GM18511 (cell line): ENCODE measurements around the gene KHDC1.
"Not testable (repeated sequence)": the region's sequence is repeated elsewhere in the genome, so short reads cannot be mapped to it uniquely, and the experiment has no call there.

Experiments
- ATAC-seq: cut with Tn5 transposase; IDR thresholded peaks from one replicate; pipeline ENCODE4 v1.9.1; 2021; ENCODE audit warnings: mild to moderate bottlenecking, moderate library complexity; ENCODE audit not compliant: unreplicated experiment

Gene KHDC1

DNA sequence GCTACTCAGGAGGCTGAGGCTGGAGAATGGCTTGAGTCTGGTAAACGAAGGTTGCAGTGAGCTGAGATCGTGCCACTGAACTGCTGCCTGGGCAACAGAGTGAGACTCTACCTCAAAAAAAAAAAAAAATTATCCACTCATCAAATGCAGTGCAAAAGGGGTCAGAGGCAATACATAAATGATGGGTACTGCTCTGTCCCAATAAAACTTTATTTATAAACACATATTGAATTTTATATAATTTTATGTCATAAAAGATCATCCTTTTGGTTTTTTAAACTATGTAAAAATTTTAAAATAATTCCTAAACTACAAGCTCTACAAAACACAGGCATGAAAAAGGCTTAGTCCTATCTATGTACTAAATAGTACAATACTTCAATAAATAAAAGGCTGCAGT lies 10.3 kb downstream of the KHDC1 start:
- ATAC-seq, result no peak

GRCh38 chr6:73250016-73250415 lies 13.0 kb downstream of the KHDC1 start:
- ATAC-seq, result no peak

GRCh38 chr6:73248192-73248903 lies 14.6 kb downstream of the KHDC1 start:
- no peak for ATAC-seq

- no peak for ATAC-seq
Observed at GRCh38 chr6:73242001-73242400, 21.0 kb downstream of the KHDC1 start.

DNA sequence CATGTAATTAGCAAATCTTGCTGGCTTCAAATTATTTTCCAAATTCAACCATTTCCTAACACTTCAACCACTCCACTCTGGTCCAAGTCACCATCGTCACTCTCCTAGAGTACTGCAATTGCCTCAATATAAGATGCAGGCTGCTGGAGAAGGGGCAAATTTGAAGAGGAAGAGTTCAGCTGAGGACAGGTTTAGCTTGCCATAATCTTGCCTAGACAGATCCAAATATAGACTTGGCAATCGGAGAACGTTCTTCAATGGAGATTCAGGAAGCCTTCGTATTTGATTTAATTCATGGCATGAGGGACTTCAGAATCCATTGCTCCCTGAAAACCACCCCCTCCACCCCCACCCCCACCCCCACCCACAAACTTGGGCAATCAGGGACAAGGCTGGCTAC lies 22.3 kb downstream of the KHDC1 start:
- no peak for ATAC-seq

GRCh38 chr6:73236144-73236750 lies 26.7 kb downstream of the KHDC1 start:
- ATAC-seq, result no peak

DNA sequence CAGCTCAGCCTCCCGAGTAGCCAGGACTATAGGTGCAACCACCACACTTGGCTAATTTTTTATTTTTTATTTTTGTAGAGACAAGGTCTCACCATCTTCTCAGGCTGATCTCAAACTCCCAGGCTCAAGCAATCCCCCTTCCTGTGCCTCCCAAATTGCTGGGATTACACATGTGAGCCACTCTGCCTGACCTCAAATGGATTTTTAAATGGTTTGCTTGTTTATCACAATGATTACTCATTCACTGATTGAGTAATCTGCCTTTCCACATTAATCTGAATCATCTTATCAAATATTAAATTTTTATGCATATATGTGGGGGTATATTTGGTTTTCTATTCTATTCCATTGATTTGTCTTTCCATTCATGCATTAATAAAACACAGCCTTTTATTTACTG lies 28.3 kb downstream of the KHDC1 start:
- no peak for ATAC-seq

GRCh38 chr6:73233971-73234370 lies 29.0 kb downstream of the KHDC1 start:
- ATAC-seq, result not testable (repeated sequence)

- no peak for ATAC-seq
Observed at GRCh38 chr6:73233048-73233447, 29.9 kb downstream of the KHDC1 start.

DNA sequence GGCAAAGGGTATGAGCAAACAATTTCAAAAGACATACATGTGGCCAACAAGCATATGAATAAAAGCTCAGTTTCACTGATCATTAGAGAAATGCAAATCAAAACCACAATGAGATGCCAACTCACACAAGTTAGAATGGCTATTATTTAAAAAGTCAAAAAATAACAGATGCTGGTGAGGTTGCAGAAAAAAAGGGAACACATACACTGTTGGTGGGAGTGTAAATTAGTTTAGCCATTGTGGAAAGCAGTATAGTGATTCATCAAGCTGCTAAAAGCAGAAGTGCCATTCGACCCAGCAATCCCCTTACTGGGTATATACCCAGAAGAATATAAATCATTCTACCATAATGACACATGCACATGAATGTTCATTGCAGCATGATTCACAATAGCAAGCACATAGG lies 31.0 kb downstream of the KHDC1 start:
- ATAC-seq, result peak; percentile 73

- no peak for ATAC-seq
Observed at GRCh38 chr6:73227606-73228255, 35.3 kb downstream of the KHDC1 start.

DNA sequence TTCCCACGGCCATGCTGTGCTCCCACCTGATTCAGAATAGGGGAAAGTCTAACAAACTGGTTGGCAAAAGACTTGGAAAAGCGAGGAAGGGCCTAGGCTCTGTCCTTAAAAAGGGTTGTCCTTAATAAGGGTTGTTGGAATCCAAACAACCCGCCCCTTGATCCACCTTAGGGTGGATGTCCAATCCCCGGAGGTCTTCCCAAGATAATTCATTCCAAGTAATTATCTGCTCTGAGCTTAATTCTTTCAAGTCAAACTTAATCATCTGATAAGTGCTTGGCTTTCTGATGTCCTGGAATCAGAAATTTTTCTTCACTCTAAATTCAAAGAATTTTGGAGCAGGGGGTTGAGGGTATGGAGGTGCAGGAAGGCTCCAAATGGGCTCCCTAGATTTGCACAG lies 37.6 kb downstream of the KHDC1 start, which contains the start of gene KHDC1L:
Gene KHDC1L, minus strand, starts transcription at position 101 of the 400 bp plus-strand sequence. Its CDS starts 88 bp downstream, at position 13.
- no peak for ATAC-seq

DNA sequence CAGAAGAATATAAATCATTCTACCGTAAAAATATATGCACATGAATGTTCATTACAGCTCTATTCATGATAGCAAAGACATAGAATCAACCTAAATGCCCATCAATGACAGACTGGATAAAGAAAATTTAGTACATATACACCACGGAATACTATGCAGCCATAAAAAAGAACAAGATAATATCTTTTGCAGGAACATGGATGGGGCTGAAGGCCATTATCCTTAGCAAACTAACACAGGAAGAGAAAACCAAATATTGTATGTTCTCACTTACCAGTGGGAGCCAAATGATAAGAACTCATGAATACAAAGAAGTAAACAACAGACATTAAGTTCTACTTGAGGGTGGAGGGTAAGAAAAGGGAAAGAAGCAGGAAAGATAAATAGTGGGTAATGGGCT lies 46.1 kb downstream of the KHDC1 start:
- ATAC-seq, result no peak

- no peak for ATAC-seq
Observed at GRCh38 chr6:73209117-73209516, 53.9 kb downstream of the KHDC1 start.

DNA sequence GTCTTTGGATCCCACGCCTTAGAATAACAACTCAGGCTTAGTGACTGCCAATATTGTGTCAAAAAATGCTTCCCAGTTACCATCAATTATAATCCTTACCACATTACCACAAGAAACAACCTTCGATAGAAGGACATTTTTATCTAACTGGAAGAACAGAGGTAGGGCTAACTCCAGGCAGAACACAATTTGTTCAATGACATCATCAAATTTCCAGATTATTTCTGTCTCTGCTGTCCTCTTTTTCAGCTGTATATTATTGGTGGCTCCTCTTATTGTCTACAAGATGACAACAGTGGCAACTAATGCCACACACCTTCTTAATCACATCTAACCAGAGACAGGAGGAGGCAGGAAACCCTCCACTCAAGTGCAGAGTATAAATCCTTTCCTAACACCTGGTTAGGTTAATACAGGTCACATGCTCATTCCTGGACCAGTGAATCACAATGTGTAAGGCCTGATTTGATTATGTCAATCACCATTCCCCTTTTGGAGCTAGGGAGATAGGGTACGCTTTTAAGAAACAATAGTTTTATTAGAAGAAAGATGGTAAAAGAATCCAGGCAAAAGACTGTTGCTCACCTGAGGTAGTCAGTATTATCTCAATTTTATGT lies 55.7 kb downstream of the KHDC1 start:
- ATAC-seq, result no peak

- ATAC-seq, result no peak
Observed at GRCh38 chr6:73204252-73204651, 58.7 kb downstream of the KHDC1 start.

GRCh38 chr6:73203098-73203497 lies 59.9 kb downstream of the KHDC1 start:
- no peak for ATAC-seq

DNA sequence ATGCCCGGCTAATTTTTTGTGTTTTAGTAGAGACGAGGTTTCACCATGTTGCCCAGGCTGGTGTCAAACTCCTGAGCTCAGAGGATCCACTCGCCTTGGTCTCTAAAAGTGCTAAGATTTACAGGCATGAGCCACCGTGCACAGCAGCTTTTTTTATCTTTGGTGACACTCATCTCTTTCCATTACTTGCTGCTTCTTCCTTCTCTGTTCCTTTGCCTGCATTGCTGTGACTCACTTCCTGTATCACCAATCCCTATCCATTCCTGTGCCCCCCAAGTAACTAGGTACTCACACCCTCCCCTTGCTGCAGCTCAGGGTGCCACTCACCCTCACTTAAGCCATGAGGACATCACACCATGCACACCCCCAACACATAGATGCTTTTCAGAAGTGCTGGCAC lies 62.3 kb downstream of the KHDC1 start:
- no peak for ATAC-seq

DNA sequence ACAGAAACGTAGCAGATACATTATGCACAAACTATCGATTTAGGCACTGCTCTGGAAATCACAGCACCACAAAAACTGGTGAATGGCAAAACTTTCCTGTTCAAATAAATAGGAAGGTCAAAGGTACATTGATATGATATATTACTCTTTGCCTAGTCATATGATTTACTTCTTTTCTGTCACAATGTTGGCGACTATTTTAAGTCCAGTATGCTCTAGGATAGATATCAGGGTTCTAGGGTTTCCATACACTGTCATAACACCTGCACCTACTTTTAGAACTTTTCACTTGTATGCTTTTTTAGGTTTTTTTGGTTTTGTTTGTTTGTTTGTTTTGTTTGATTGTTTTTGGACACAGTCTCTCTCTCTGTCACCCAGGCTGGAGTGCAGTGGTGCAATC lies 62.7 kb downstream of the KHDC1 start:
- no peak for ATAC-seq

- ATAC-seq, result no peak
Observed at GRCh38 chr6:73194744-73195143, 68.3 kb downstream of the KHDC1 start.

DNA sequence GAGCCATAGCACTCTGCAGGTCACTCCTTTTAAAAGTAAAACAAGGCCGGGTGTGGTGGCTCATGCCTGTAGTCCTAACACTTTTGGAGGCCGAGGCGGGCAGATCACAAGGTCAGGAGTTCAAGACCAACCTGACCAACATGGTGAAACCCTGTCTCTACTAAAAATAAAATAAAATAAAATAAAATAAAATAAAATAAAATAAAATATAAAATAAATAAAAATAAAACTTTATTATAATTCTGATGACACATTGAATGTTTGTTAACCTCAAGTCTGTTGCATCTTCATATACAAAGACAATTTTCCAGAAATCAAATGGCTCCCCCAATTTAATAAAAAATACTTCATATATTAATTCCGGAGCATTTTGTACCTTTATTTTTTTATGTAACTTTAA lies 69.7 kb downstream of the KHDC1 start:
- not testable (repeated sequence) for ATAC-seq
